Activated CD4-positive, alpha-beta T cell treated with anti-CD3 and anti-CD28 coated beads for 48 hours (primary cell): ENCODE results near the gene VPS52.
A peak's percentile ranks its signal among the peaks of the same experiment; 100 is the strongest.
"Not testable (repeated sequence)": the region's sequence is repeated elsewhere in the genome, so short reads cannot be mapped to it uniquely, and the experiment has no call there.

ENCODE experiments used
- DNase-seq: peaks from one replicate; pipeline ENCODE4 v3.0.0-alpha.2; 2020

Gene VPS52

DNA sequence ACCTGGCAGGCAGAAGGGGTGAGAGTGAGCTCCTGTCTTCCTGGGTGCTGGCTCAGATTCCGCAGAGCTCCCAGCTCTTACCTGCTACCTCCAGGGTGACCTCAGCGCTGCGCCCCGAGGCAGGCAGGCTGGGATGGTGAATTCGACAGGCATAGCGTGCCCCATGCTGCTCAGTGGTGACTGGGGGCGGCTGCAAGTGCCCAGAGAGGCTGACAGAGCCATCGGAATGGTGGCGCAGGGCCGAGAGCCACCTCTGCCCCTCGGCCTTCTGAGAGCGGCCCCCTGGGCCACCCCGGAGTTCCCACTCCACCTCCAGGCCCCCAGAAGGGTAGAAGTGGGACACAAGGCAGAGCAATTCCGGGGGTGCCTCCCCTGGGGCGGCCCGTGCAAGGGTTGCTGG is 32.5 kb upstream of the VPS52 start:
- DNase-seq, result no peak

DNA sequence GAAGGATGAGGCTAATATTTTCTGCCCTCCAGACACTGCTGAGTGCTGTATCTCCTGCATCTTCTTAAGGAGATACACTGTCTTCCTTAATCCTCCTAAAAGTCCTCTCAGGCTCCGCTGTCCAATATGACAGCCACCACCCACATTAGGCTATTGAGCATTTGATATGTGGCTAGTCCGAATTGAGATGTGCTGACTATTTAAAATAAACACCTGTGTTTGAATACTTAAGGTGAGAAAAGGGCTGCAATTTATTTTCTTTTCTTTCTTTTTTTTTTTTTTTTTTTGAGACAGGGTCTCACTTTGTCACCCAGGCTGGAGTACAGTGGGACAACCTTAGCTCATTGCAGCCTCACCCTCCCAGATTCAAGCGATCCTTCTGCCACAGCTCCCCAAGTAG is 30.2 kb upstream of the VPS52 start:
- DNase-seq, result no peak

DNA sequence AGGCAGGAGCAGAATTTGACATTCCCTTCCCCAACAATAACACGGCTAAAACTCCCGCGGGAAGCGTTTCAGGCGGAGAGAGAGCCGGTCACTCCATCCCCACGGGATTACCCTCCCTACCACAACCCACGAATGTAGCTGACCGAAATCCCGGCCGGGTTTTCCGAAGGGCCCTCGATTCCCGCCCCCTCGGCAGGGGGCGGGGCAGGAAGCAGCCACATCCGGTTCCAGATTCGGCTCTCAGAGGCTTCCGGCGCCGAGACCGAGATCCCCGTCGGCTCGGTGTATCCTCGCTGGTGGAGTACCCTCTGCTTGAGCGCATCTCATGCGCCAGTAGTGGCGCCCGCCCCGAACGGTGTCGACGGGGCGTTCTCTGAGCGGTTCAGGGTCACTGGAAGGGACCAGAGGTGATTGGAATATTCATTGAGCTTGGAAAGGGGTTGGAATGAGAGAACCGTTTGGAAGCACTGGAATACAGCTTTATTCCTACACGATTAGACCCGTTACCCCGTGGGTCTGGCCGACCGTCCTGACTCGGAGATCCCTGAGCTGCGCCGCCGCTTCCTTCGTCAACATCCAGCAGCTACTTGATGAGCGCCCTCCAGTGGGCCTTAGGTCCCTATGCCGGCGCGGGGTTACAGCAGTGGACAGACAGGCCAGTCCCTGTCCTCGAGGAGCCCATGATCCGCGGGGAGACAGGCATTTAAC is 27.7 kb upstream of the VPS52 start:
- DNase-seq, result peak; percentile 96

DNA sequence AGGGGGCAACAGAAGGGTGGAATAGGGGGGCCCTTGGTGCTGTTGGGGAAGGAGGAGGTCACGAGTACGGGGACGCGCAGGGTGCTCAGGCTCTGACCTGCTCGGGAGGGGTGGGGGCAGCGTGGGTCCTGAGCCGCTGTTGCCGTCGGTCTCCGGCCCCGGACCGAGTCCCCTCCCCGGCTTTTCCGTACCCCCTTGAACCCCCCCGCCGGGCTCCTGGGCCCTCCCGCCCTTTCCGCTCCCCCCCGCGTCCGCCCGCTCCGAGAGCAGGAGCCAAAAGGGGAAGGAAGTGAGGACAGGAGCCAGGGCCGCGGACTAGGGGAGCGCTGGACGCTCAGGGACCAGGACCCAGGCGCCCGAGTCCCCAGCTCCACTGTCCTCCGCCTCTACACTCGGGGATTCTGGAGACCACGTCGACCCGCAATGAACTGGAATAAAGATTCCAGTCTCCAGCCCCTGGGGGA is 27.1 kb upstream of the VPS52 start, which contains the start of gene RGL2:
Gene RGL2 (minus strand): TSS at position 170 of the 464 bp plus-strand sequence. CDS start 332 bp downstream, outside the sequence.
- peak; percentile 58 for DNase-seq

DNA sequence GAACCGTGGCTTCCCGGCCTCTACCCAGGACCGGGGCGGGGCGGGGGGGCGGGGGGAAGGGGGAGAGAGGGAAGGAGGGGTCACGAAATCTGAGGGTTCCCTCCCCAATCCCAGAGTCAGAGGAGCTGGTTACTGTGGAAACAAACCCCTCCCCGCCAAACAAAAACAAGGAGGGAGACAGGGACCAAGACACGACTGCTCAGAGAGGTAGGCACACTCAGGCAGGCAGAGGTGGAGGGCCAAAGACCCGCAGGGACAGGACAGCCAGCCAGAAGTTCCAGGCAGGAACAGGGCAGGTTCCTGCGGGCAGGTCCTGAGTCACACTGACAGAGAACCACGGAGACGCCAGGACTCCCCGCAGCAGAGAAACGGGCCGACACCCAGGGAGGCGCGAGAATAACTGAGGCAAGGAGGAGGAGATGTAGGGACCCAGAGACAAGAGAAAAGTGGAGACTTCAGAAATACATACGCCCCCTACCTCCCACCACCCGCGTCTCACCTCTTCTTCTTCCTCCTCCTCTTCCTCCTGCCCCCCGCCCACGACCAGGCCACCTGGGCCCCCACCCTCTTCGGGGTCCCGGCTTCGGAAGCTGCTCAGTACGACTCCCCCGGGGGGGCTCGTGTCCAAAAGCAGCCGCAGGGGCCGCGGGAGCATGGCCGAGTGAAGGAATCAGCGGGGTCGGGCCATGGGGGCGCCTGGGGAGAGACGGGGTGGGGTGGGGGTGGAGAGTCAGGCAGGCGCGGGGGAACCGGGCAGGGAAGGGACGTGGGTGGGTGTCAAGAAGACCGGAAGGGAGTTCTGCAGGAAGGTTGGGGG is 26.5 kb upstream of the VPS52 start:
- peak; percentile 78 for DNase-seq

DNA sequence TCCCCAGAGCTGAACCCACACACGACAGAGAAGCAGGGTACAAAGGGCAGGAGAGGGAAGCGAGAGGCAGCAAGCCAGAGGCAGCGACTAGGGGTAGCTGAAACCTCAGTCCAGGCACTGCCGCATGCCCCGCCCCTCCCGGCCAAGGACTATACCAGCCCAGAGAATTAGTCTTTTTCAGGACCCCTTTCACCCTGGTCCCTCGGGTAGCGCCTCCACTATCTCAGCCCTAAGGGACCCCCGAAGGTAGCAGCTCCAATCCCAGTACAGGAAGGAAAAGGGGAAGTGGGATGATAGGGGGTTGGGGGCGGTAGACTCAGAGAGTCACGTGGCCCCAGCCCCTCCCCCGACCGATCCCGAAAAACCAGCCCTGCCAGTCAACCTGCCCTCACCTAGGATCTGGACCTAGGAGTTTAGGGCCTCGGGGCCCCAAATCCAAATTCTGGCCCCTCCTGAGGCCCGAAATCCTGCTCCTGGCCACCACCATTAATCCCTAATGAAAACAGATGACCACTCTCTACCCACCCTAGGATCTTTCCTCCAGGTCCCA is 25.8 kb upstream of the VPS52 start:
- no peak for DNase-seq

DNA sequence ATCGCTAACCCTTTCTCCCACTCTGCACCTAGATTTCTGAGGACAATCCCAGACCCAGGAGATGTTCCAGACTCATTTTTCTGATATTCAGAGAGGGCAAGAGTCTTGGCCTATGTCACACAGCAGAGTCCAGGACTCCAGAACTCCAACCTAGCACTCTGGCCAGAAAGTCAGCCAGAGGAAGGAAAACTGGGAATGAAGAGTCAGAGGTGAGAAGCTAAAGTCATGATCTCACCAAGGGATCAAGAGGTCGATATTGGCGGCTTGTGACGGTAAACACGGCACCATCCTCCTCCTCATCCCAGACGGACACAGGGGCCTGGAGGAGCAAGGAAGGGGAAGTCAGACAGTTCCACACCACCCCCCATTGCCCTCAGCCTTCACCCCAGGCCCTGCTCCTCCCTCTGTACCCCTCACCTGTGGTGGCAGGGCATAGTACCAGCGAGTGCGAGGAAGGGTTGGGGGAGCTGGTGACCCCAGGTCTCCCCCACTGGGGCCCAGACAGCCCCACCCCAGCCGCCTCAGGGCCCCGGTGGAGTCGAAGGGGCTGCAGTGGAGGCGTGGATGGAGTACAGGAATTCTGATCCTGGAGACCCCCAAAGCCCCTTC is 25.2 kb upstream of the VPS52 start:
- DNase-seq, result no peak

DNA sequence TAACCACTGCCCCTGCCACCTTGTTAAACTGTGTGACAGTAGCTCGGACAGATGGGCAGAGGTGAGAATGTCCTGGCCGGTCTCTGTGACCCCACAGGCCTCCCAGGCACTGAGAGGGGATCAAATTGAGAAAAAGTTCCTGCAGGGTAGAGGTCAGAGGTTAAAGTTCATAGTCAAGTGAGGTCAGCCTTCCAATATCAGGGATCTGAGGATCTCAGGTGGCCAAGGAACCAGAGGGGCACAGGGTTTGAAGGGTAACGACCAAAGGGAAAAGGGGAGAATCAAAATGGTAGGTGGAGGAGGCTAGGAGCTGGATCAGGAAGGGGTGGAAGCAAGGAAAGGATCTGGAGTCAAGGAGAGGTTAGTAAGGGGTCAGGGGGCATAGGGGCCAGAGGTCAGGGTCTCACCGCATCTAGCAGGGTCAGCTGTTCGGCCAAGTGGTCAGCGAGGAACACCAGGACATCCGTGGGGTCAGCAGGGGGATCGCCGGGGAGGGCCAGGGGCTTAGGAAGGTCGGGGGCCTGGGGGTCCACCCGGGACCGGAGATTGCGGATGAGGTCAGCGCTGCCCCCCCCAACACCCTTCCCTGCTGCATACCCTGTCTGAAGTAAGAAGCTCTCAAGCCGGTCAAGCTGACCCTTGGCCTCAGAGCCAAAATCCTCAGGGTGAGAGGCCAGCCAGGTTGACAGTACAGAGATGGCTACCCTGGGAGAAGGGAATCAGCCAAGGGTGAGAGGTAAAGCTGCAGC is 24.1 kb upstream of the VPS52 start:
- DNase-seq, result no peak

DNA sequence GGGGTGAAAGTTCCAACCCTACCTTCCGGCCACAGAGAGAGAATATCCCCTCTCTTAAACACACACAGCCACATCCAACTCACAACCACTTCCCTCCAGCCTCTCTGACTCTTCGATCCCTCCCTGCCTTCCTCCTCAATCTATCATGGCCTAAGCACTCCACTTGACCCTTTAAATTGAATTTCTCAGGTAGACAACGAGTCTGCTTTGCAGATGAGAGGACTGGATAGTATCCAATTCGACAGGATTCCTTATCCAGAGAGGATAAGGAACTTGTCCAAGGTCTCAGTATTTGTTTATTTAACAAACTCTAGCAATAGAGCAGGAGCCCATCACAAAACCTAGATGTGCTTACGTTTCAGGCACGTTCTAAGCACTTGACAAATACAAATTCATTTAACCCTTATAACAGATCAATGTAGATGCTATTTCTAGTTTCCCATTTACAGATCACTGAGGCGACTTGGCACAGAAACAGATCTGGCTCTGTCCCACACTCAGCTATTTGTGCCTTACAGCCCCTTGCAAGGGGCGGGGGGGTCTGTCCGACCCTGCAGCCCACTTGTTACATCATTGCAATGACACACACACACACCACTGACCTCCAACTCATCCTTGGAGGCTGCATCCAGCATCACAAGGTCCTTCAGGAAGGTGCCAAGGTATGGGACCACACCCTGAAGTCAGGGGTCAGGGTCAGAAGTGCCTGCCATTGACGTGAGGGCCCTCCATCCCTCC is 22.6 kb upstream of the VPS52 start:
- DNase-seq, result no peak

DNA sequence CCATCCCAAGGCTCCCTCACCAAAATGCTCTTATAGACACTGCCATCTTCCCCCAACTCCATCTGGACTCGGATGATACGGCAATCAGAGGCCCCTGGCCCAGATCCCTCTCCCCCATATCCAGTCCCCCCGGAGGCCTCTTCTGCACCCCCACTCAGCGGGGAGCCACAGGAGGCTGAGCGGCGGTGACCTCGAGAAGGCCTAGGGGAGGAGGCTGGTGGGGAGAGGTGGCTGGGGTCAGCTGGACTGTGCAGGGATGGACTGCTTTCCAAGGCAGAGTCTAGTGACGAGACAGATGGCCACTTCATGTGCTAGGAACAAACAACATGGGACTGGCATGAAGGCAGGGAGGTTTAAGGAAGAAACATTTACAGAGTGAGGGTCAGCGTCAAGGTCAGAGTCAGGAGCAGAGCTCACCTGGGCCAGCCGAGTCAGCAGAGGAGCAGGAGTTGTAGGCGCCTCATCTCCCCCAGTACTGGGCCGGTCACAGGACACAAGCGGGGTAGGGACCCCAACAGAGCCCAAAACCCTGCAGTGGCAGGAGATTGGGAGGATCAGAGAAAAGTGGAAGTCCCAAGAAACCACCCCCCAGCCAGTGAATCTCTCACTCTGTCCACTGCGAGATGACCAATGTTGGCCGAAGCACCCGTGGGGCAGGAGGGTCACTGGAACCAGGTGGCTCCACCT is 21.5 kb upstream of the VPS52 start:
- DNase-seq, result no peak

DNA sequence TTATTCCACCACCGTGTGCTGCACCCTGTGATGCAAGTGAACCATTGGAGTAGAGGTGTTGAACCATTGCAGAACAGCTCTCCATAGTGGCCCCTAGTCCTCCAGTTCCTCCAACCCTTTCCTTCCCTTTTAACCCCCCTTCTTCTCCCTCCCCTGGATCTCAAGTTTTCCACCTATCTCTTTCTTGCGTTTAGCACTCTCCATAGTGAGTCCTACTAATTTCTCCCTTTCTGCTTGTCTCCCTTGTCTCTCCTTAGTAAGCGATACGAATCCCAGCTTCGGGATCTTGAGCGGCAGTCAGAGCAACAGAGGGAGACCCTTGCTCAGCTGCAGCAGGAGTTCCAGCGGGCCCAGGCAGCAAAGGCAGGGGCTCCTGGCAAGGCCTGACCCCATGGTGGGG is 18.8 kb upstream of the VPS52 start:
- DNase-seq, result no peak

DNA sequence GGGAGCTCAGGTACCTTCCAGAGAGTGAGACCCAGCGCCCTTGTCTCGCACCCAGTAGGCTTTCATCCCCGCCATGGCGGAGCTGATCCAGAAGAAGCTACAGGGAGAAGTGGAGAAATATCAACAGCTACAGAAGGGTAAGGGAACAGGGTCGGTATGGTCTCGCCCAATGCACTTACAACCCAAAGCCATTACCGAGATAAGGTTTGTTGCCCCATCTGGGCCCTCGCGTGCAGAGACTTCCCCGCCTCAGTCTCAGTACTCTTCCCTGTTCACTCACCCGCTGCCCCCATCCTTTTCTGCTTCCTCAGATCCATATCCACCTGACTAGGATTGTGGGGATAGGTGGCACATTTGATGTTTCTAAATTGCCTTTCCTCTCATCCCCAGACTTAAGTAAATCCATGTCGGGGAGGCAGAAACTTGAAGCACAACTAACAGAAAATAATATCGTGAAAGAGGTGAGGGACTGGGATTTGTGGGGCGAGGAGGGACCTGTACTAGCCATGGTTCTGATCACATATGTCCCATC is 18.2 kb upstream of the VPS52 start:
- no peak for DNase-seq

DNA sequence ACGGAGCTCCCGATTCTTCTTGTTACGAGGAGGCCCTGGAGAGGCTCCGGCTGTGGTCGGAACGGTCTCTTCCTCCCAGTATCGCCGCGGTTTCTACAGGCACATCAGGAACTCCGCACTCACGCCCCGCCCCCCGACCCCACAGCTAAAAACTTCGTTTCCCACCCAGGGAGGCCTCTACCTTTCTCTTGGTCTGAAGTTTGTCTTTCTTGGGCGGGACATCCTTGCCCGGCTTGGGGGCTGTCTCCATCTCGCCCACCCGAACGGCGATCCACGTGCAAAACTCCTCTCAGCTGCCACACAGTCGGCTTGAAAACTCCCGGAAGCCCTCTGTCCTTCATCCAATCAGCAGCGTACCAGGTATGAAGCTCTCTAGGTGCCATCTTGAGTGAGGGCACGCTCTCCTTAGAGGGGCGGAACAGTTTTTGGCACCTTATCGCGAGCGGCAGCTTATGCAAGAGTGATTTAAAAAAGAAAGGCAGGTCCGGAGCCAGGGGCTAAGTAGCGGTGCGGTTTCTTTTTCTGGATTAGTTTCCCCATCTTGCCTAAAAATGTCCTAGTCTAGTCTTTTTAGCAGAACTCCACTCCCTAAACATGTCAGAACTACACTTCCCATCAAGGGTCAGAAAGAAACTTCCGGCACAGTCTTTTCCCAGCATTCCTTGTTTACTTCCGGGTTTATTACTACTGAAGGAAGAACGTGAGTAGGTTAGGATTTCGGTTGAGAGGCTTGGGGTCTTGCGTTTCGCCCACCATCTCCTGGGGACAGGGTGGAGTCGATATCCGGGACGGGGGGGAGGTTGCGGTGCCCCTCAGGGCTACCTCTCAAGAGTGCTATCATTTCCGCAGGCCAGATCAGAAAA is 17.5 kb upstream of the VPS52 start, which contains the start of the genes PFDN6 and WDR46:
Gene PFDN6 (plus strand): TSS at position 681 of the 863 bp plus-strand sequence. CDS start 256 bp downstream, outside the sequence.
Gene WDR46 (minus strand): TSS at position 319 of the 863 bp plus-strand sequence. CDS start 69 bp downstream, at position 250.
- DNase-seq, result peak; percentile 84

DNA sequence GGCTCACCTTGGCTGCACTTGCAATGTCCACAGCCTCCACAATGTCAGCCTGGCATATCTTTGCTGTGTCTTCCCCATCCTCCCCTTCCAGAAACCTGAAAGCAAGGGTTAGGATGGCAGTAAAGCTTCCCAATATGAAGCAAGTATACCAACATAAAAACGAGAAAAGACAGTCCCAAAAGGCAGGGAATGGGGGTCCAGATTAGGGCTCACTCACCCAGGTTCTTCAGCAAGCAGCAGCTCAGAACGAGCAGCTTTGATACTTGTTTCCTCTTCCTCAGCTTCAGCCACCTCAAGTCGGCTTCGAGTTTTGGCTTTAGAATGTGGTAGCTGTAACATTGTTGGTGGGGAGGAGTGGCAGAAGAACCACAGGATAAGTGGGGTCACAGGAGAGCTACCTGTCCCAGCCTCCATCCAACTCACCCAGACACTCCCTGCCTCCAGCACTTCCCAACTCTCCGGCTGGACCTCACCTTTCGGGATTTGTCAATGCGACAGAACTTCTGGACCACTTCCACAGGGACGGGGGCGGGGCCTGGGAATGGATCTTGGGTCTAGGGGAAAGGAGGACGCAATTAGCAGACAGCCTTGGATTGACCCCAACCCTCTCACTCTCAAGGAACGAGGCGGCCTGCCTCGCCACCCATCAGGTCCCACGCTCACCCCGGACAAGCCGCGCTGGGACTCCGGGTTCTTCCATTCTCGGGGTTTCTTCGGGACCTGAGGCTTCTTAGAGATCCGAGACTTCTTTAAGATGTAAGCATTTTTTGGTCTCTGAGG is 16.7 kb upstream of the VPS52 start:
- no peak for DNase-seq

DNA sequence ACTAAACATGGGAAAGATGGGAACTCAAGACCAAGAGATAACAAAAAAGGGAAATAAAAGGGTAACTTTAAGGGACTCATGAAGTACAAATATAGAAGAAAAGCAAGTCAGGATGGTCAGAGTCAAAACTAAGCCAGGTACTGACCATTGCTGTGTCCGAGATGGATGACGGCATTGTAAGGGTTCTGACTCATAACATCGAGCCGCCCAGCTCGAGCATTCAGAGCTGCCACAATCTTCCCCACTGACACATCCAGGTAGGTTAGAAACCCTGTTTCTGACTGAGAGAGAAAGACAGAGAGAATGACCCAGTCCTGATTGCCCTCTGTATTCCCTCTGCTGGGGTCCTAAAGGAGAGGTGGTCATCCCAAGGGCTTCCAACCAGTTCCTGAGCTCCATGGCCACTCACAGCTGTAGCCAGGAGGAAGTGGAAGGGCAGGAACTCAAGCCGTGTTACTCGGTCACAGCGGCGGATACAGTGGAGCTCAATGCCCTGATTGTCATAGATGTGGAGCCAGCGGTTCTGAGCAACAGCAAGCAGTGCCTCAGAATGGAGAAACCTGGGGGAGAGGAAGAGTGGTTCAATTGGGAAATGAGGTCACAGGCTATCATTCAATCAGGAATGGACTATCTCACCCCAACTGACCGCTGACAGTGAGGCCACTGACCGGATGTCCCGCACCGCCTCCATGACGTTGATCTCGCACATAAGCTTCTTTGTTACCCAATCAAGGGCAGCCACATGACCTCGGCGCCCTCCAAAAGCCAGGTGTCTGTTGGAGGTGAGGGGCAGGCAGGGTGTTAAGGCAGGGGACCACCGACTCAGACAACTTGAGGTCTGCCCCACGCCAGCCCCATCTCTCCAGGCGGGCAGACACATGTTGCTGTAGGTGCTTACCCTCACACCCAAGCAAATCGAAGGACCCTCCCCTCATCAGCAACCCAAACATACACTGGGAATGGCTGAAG is 15.6 kb upstream of the VPS52 start:
- DNase-seq, result no peak

DNA sequence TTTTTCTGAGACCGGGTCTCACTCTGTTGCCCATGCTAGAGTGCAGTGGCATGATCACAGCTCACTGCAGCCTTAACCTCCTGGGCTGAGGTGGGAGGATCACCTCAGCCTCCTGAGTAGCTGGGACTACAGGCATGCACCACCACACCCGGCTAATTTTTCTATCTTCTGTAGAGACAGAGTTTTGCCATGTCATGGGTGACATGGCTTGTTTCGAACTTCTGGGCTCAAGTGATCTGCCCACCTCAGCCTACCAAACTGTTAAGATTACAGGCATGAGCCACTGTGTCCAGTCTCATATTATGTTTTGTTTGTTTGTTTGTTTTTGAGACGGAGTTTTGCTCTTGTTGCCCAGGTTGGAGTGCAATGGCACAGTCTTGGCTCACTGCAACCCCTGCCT is 13.5 kb upstream of the VPS52 start:
- DNase-seq, result not testable (repeated sequence)

DNA sequence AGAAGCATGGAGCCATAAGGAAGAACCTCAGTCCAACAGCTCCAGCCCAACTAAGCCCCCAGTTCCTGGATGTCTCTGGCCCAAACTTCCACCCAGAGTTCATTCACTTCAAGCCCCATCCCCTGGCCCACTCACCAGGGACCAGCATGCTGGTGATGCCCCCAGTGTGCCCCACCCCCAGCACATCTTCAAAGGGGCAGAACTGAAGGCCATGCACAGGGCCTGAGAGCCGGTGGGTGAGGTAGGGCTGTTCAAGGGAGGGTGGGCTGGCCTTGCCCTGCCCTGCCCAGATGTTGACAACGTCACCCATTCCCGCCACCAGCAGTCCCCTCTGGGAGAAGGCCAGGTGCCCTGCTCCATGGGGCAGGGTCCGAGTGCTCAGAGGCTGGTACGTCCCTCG is 8.9 kb upstream of the VPS52 start:
- no peak for DNase-seq
